GM12875 (cell line): ENCODE results near the gene NUP85.
"Not testable (repeated sequence)": the region's sequence is repeated elsewhere in the genome, so short reads cannot be mapped to it uniquely, and the experiment has no call there.

Experiments
- H3K4me3 ChIP-seq: one replicate; pipeline ENCODE4 v1.5.1; 2011; ENCODE audit warnings: low read depth, low read length, control low read depth
- TF ChIP-seq, protein P1 (sequence below): IDR thresholded peaks from 2 replicates; pipeline ENCODE4 v1.5.1; 2011; ENCODE audit warnings: low read depth, mild to moderate bottlenecking, control low read depth, inconsistent platforms, low read length, moderate library complexity, borderline replicate concordance; ENCODE audit not compliant: insufficient read depth

Gene NUP85

DNA sequence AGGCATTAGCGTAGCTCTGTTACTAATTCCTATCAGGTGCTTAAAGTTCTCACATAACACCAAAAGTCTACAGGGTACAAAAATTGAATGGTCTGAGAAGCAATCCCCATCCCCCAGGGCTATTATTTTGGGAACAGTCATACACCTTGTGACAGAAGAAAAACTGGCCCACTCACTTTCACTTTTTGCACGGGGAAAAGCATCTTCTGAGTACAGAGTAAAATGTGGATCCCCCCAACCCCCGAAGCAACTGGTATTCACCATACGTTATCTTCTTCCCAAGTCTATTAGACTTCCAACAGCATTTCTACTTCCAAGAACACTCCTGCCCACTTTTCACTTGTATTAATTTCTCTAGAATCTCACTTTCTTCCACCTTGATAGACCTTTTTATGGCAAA is 44.1 kb downstream of the NUP85 start:
- TF ChIP-seq, protein P1, sequence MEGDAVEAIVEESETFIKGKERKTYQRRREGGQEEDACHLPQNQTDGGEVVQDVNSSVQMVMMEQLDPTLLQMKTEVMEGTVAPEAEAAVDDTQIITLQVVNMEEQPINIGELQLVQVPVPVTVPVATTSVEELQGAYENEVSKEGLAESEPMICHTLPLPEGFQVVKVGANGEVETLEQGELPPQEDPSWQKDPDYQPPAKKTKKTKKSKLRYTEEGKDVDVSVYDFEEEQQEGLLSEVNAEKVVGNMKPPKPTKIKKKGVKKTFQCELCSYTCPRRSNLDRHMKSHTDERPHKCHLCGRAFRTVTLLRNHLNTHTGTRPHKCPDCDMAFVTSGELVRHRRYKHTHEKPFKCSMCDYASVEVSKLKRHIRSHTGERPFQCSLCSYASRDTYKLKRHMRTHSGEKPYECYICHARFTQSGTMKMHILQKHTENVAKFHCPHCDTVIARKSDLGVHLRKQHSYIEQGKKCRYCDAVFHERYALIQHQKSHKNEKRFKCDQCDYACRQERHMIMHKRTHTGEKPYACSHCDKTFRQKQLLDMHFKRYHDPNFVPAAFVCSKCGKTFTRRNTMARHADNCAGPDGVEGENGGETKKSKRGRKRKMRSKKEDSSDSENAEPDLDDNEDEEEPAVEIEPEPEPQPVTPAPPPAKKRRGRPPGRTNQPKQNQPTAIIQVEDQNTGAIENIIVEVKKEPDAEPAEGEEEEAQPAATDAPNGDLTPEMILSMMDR = no peak
- no peak overlapping the region for H3K4me3 ChIP-seq

DNA sequence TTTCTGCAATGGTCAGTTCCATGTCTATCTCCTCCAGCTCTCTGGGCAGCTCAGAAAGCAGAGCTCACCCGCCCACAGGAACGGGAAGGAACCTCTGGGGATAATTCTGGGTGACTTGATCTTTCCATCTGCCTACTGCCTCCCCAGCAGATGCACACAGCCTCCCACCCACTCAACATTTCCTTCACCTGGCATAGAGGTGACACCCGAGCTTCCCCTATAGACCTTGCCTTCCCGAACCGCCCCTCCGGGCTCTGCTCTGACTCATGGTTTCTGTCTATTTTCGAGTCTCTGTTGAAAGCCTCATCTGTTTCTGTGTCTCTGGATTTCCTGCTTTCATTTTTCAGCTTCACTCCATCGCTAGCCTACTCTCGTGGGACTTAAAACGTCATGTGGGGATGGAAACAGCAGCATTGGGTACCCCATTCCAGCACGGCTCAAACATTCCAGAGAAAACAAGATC is 44.6 kb downstream of the NUP85 start:
- TF ChIP-seq, protein P1 = no peak

DNA sequence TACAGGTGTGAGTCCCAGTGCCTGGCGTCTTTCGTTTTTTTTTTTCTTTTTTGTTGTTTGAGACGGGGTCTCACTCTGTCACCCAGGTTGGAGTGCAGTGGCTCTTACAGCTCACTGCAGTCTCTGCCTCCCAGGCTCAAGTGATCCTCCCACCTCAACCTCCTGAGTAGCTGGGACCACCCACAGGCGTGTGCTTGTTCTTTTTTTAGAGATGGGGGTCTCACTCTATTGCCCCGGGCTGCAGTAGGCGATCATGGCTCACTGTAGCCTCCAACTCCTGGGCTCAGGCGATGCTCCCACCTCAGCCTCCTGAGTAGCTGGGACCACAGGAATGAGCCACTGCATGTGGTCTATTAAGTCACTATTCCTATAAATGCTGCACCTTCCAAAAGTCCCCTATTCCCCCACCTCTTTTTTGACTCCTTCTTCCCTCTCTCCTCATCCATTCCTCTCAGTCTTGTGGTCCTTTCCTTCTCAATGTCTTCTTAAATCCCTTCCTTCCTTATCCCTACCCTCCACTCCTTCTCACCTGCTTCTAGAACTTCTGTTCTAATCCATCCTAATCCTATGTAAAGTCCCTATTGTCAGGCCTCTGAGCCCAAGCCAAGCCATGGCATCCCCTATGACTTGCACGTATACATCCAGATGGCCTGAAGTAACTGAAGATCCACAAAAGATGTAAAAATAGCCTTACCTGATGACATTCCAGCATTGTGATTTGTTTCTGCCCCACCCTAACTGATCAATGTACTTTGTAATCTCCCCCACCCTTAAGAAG is 46.7 kb downstream of the NUP85 start:
- TF ChIP-seq, protein P1 = no peak
- no peak overlapping the region for H3K4me3 ChIP-seq

More for the DNA sequence above, 44.6 kb downstream of the NUP85 start:
- peak overlapping the region; percentile 3 for H3K4me3 ChIP-seq

DNA sequence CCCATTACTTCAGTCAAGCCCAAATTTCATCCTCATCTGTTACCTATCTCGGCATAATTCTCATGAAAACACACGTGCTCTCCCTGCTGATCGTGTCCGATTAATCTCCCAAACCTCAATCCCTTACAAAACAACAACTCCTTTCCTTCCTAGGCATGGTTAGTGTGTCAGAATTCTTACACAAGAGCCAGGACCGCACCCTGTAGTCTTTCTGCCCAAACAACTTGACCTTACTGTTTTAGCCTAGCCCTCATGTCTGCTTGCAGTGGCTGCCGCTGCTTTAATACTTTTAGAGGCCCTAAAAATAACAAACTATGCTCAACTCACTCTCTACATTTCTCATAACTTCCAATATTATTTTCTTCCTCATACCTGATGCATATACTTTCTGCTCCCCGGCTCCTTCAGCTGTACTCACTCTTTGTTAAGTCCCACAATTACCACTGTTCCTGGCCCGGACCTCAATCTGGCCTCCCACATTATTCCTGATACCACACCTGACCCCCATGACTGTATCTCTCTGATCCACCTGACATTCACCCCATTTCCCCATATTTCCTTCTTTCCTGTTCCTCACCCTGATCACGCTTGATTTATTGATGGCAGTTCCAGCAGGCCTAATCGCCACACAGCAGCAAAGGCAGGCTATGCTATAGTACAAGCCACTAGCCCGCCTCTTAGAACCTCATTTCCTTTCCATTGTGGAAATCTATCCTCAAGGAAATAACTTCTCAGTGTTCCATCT is 50.6 kb downstream of the NUP85 start:
- H3K4me3 ChIP-seq = not testable (repeated sequence)

DNA sequence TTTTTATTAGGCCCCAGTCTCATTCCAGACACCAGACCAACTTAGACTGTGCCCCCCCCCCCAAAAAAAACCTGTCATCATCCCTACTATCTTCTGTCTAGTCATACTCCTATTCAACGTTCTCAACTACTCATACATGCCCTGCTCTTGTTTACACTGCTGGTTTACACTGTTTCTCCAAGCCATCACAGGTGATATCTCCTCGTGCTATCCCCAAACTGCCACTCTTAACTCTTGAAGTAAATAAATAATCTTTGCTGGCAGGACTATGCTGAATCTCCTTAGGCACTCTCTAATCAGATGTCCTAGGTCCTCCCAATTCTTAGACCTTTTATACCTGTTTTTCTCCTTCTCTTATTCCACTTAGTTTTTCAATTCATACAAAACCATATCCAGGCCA is 51.7 kb downstream of the NUP85 start:
- H3K4me3 ChIP-seq = not testable (repeated sequence)

DNA sequence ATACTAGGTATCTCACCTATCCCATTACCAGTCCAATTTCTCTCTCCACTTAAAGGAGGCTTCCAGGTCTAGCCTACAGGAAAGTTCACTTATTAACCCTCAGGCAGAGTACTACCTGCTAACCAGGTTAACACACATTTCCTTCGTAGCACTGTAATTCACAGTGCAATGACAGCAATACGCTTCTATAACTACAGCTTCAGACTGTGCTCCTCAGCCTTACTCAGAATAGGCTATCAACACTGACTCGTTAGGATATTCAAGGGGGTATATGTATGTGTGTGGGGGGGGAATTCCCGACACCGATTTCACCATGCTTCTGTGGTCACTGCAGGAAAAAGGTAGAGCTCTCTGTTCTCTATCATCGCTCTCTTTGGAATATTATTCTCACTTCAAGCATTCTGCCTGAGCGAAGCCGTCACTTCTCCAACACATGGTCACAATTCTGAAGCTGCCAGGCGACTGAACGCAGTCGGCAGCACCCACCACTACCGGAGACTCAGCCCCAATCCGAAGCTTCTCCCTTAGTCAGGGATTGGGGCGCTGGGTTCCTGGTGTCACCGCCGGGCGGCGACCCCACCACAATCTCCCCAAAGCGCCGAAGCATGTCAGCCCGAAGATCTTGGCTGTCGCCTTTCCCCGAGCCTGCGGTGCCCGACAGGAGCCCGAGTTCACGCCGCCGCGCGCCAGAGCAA is 55.3 kb downstream of the NUP85 start:
- peak overlapping the region; percentile 97 for H3K4me3 ChIP-seq
- TF ChIP-seq, protein P1 = no peak

DNA sequence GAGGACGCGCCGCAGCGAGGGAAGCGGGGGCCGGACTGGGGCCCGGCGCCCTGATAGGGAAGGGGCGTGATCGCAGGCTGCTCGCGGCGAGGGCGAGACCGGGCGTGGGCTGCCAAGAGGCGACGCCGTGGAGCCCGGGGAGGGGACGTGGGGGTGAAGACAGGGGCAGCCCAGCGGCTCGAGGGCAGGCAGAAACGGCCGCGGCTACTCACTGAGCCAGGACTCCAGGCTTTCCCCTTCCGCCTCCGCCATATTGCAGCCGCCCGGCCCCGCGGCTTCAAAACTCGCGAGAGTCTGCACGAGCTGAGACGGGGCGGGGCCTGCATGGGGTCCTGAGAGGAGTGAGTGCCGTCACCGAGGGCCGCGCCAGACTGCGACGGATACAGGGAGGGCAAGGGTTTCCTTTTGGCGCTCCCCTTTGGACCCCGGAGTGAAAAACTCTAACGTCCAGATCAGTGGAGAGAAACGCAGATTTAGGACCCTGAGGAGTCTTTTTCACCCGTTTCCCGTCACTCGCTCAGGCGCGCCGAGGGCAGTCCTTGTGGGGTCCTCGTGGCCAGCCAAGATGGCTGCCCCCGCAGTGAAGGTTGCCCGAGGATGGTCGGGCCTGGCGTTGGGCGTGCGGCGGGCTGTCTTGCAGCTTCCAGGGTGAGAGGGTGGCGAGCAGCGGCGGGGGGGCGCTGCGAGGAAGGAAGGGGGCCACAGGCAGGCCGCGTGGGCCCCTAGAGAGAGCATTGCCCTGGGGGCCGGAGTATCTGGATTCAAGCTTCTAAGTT is 56.0 kb downstream of the NUP85 start, which contains the start of the genes GGA3 and MRPS7:
Gene GGA3, minus strand, starts transcription at position 271 of the 776 bp plus-strand sequence. Its CDS starts 19 bp downstream, at position 252.
Gene MRPS7, plus strand, starts transcription at position 544 of the 776 bp plus-strand sequence. Its CDS starts 22 bp downstream, at position 566.
- TF ChIP-seq, protein P1 = no peak
- H3K4me3 ChIP-seq = peak within 1 kb of the TSS; percentile 97
